Pancreas (tissue), 10 donors: Measurements from ENCODE around the gene PTPN20. TPM values are rescaled to one million over a fixed set of nuclear protein-coding genes. Genes with fewer than 3 reads are reported as not detected.

Source experiments
- ATAC-seq, 4 donors: fragments of 200-7000 bp; cut with Tn5 transposase; one replicate each; pipeline versions ENCODE4 v1.8.0 to v1.9.1; 2020; ENCODE audit warnings: mild to moderate bottlenecking in 4 of 4, moderate library complexity in 4 of 4
- DNase-seq, 6 donors: peaks; one replicate each; pipeline ENCODE4 v3.0.0-alpha.2; 2020
- FAIRE-seq: peaks from 2 replicates; lab custom pipeline; 2012; peaks lifted over from hg19 to GRCh38; lab: Jason Lieb, UNC
- H3K27ac ChIP-seq, 4 donors: fragments of 200-600 bp; sonication (generic); 1 replicate in 3 of 4; 2 replicates in 1 of 4; pipeline versions ENCODE4 v1.5.0 to v1.8.0; 2020
- H3K27me3 ChIP-seq, 4 donors: fragments of 200-600 bp; one replicate each; pipeline ENCODE4 v1.8.0; 2021
- H3K36me3 ChIP-seq, 3 donors: fragments of 200-600 bp; sonication (generic) in 1 of 3; one replicate each; pipeline versions ENCODE4 v1.5.0 to v1.8.0; 2020 to 2021
- H3K4me1 ChIP-seq, 3 donors: fragments of 200-600 bp; one replicate each; pipeline ENCODE4 v1.8.0; 2021
- H3K4me3 ChIP-seq, 4 donors: fragments of 200-600 bp; sonication (generic) in 2 of 4; one replicate each; pipeline versions ENCODE4 v1.5.0 to v1.8.0; 2020 to 2021
- H3K9me3 ChIP-seq, 4 donors: fragments of 200-600 bp; one replicate each; pipeline ENCODE4 v1.8.0; 2021
- WGBS, 2 donors: extraction: QIAGEN DNeasy Blood & Tissue Kit; methylation state at CpG; one replicate each; pipeline ENCODE4 v1.1.7; 2013; 5-methylcytosine and 5-hydroxymethylcytosine counted together
- intact Hi-C, 3 donors: fragments of 100-400 bp; cut with DNase I; formaldehyde crosslinking; loops; one replicate each; pipeline versions ENCODE4 v1.11.1 to v1.14.2; 2022
- polyA plus RNA-seq, 2 donors: library from polyadenylated mRNA; stranded (reverse); fragments of 200-250 nt; gene quantifications; one replicate each; pipeline ENCODE4 v1.2.3, GENCODE V29; 2013
- total RNA-seq, 6 donors: library from RNA; stranded (reverse); fragmentation: NEBNext Ultra II Directional in 4 of 6; extraction: Animal tissue kit (Norgen Biotek cat#: 25700) in 4 of 6; gene quantifications; one replicate each; pipeline versions ENCODE4 v1.2.1 to v1.2.4, GENCODE V29; 2021 to 2023
- TF ChIP-seq, protein P1 (sequence below), 4 donors: fragments of 200-600 bp; sonication (generic) in 3 of 4; IDR thresholded peaks; one replicate each; pipeline versions ENCODE4 v1.5.0 to v1.8.0; 2021; ENCODE audit warnings: antibody characterized with exemption in 4 of 4
- donor health status: healthy with polysubstance abuse.
- donor health status: DM: no; HTN: no; CAD: no; lungs with moderate emphysema.
- donor health status: DM: no; HTN: no; CAD: no.
- donor health status: control.
- donor health status: control.
- donor health status: Bipolar disorder and iron deficiency.
- donor health status: DM: yes; HTN: yes; CAD: no.
- donor health status: DM: no; HTN: no; CAD: no.
- donor health status: DM: no; HTN: no; CAD: no.
- donor health status: DM: yes; HTN: yes; CAD: no.

The PTPN20 gene
- total and polyA plus RNA-seq, 8 donors: 1.4 to 8.3 (median 3.2) TPM

DNA sequence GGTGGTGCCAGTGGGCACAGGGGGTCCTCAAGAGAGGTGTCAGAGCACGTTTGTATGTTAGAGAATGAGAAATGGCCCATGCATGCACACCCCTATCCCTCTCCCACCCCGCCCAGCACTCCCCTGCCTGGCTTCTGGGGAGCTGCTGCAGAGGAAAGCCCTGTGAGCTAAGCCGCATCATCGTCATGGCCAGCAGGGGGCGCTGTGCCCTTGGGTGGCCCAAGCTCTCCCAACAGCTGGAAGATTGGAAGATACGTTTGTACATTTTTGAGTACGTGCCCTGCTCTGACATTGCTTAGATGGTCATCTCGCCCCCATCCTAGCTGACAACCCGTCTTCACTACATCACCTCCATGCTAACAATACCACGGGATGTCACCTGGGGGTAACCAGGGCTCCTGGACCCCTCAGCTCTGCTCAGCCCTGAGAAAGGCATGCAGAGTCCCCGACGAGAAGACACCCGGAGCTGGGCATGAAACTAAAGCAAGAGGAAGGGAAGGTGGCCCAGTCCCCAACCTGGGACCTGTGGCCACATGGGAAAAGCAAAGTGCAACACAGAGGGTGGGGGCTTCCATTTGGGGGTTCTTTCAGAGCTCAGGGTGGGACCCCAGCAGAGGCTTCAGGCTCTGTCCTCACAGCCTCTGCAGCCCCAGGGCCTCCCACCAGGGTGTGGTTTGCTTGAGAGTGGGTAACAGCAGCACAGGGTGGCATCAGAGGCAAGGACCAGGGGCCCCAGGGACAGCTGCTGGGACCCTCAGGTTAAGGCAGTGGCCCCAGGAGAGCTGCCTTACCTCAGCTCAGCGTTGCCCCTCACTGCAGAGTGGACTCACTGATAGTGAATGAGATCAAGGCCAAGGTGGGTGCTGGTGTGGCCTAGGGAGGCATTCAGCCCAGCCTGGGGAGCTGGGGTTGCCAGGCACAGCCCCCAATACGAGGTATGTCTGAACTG, 136.6 kb downstream of the PTPN20 start:
- ATAC-seq: peak; percentile 72 to 97 (median 89)
- H3K27ac ChIP-seq: no peak overlapping the region
- H3K27me3 ChIP-seq: no peaks in the 10 kb centered on the region
- WGBS, 2 donors: 30 to 36% methylated on average over 15 of the region's 15 CpGs
- H3K4me1 ChIP-seq: no peaks in the 10 kb centered on the region
- no peaks in the 10 kb centered on the region for H3K36me3 ChIP-seq
- no peaks in the 10 kb centered on the region for H3K9me3 ChIP-seq
- DNase-seq: peak; percentile 57 to 96 (median 84)
- TF ChIP-seq, protein P1, sequence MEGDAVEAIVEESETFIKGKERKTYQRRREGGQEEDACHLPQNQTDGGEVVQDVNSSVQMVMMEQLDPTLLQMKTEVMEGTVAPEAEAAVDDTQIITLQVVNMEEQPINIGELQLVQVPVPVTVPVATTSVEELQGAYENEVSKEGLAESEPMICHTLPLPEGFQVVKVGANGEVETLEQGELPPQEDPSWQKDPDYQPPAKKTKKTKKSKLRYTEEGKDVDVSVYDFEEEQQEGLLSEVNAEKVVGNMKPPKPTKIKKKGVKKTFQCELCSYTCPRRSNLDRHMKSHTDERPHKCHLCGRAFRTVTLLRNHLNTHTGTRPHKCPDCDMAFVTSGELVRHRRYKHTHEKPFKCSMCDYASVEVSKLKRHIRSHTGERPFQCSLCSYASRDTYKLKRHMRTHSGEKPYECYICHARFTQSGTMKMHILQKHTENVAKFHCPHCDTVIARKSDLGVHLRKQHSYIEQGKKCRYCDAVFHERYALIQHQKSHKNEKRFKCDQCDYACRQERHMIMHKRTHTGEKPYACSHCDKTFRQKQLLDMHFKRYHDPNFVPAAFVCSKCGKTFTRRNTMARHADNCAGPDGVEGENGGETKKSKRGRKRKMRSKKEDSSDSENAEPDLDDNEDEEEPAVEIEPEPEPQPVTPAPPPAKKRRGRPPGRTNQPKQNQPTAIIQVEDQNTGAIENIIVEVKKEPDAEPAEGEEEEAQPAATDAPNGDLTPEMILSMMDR (IDR thresholded peaks at IDR 0.05): peak; percentile 82 to 93 (median 90)
- no peak overlapping the region for H3K4me3 ChIP-seq
- FAIRE-seq: no peak
- intact Hi-C loops: loop anchor here in 1 of 3 donors (5.0 kb wide), 1 partner anchor 264 kb away; no protein-coding TSS in a partner anchor

DNA sequence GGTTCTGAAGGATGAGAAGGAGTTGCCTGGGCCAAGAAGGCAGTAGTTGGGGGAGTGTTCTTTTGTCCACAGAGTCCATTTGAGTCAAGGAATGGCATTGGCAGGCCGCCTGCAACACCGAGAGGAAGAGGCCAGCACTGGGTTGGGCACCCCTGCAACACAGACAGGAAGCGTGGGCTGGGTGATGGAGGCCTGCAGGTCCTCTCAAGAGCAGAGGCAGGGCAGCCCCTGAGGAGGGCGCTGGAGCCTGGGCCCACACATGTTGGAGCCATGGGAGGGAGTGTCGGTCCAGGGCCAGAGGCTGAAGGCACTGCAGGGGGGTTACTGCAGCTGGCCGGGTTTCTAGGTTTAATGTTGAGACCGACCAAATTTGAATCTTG, 137.3 kb downstream of the PTPN20 start:
- no peaks in the 10 kb centered on the region for H3K9me3 ChIP-seq
- no peak overlapping the region for H3K4me3 ChIP-seq
- no peak overlapping the region for H3K27ac ChIP-seq
- intact Hi-C loops: loop anchor here in 1 of 3 donors (5.0 kb wide), 1 partner anchor 264 kb away; no protein-coding TSS in a partner anchor
- 87% methylated on average over 7 of the region's 7 CpGs for WGBS, 2 donors
- DNase-seq: peak in 3 of 6 donors; percentile 14 to 66 (median 56)
- no peaks in the 10 kb centered on the region for H3K27me3 ChIP-seq
- H3K4me1 ChIP-seq: no peaks in the 10 kb centered on the region
- FAIRE-seq: no peak
- ATAC-seq: no peak
- no peaks in the 10 kb centered on the region for H3K36me3 ChIP-seq
- TF ChIP-seq, protein P1 (IDR thresholded peaks at IDR 0.05): no peak

DNA sequence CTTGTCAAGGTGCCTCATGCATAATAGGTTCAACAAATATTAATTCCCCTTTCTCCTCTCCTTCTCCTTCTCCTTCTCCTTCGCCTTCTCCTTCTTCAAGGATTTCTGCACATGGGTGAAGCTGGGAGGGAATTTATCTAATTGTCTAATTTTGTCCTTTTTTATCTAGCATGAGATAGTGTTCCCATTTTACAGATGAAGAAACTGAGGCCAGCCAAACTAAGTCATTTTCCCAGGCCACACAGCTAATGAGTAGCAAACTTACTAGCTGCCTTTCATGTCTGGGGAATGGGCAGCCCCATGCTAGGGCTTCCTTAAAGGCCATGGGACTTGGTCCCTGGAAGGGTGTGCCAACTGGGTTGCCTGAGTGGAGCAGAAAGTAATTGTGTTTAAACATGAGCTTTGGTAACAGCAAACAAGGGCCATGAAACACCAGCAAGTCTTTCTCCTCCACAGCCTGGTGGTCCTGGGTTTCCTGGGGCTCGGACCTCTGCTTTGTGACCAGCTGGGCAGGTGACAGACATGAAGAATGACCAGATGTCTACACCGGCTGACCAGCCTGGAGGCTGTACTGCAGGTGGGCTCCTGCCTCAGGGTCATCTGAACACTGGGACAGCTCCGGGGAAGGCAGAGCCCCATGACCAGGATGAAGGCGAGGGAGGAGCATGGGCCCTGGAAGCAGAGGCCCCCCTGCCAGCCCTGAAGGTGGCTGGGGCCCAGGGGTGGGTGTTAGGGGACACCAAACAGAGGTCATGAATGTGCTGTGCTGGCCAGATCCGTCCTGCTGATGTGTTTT, 138.0 kb downstream of the PTPN20 start:
- TF ChIP-seq, protein P1 (IDR thresholded peaks at IDR 0.05): no peak
- Histone ChIP-seq H3K27me3 (no peaks in the 10 kb centered on the region), H3K4me1 (no peaks in the 10 kb centered on the region), H3K36me3 (no peaks in the 10 kb centered on the region), H3K9me3 (no peaks in the 10 kb centered on the region), H3K27ac (no peak overlapping the region), H3K4me3 (no peak overlapping the region)
- intact Hi-C loops: loop anchor here in 1 of 3 donors (5.0 kb wide), 1 partner anchor 263 kb away; no protein-coding TSS in a partner anchor
- FAIRE-seq: no peak
- peak in 3 of 6 donors; percentile 4 to 35 (median 33) for DNase-seq
- WGBS, 2 donors: 77% methylated on average over 6 of the region's 6 CpGs
- no peak for ATAC-seq

- FAIRE-seq: no peak
- no peak overlapping the region for H3K27ac ChIP-seq
- TF ChIP-seq, protein P1 (IDR thresholded peaks at IDR 0.05): no peak
- H3K4me3 ChIP-seq: no peak overlapping the region
- no peaks in the 10 kb centered on the region for H3K9me3 ChIP-seq
- no peaks in the 10 kb centered on the region for H3K27me3 ChIP-seq
- DNase-seq: peak in 2 of 6 donors; percentile 8 to 18
- intact Hi-C loops: loop anchor here in 1 of 3 donors (5.0 kb wide), 1 partner anchor 262 kb away; no protein-coding TSS in a partner anchor
- H3K36me3 ChIP-seq: no peaks in the 10 kb centered on the region
- no peaks in the 10 kb centered on the region for H3K4me1 ChIP-seq
- ATAC-seq: no peak
- 81 to 84% methylated on average over 6 of the region's 6 CpGs for WGBS, 2 donors
Measured at GRCh38 chr10:47049906-47050305, 138.7 kb downstream of the PTPN20 start.
